Measurements from ENCODE around the gene NLE1.

Gene NLE1

GRCh38 chr17:35084987-35085386 lies 57.1 kb downstream of the NLE1 start:
- DNase-seq: peak; percentile 86

GRCh38 chr17:35083071-35083470 lies 59.0 kb downstream of the NLE1 start:
- DNase-seq: no peak

DNA sequence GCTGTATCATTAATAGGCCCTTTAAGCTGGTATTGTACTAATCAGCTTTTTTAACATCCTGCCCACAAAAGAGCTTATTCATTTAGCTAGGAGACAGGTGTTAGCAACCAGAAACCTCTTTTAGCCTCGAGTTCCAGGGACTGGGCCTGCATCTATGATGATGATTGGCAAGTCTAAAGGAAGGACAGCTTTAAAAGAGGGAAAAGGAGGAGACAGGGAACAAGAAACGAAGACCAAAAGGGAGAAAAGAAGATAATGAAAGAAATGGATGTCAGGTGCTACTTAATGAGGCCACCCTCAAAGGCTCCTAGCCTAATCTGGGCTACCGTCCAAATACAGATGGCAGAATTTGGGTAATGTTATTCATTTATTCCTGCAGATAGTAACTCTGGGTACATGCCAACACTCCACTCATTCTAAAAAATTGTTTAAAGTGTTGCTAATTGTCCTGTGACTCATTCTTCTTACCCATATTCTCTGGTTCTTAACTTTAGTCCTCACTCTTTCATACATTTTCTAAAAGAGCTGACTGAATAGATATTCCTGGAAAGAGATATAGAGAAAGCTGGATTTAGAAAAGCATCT lies 59.9 kb downstream of the NLE1 start:
- DNase-seq: peak; percentile 75

- DNase-seq: no peak
Observed at GRCh38 chr17:35081638-35082037, 60.5 kb downstream of the NLE1 start.

GRCh38 chr17:35080536-35080935 lies 61.6 kb downstream of the NLE1 start:
- DNase-seq: no peak

GRCh38 chr17:35079547-35080423 lies 62.3 kb downstream of the NLE1 start:
- DNase-seq: no peak
